Adipocyte (in vitro differentiated cells): Measurements from ENCODE around the gene HAPSTR1.

ENCODE experiments used
- DNase-seq: peaks from one replicate; pipeline ENCODE4 v3.0.0-alpha.2; 2015; ENCODE audit warnings: low read depth
- H3K27me3 ChIP-seq: replicated peaks from 2 replicates; pipeline ENCODE4 v1.7.0; 2013; ENCODE audit warnings: mild to moderate bottlenecking, low read length, moderate library complexity; ENCODE audit not compliant: control insufficient read depth, insufficient read depth
- H3K36me3 ChIP-seq: 2 replicates; pipeline ENCODE4 v1.7.0; 2013; ENCODE audit warnings: low read length, mild to moderate bottlenecking, moderate library complexity; ENCODE audit not compliant: control insufficient read depth, insufficient read depth, severe bottlenecking
- H3K4me1 ChIP-seq: 2 replicates; pipeline ENCODE4 v1.7.0; 2013; ENCODE audit warnings: mild to moderate bottlenecking, low read length, moderate library complexity; ENCODE audit not compliant: control insufficient read depth, insufficient read depth
- H3K4me3 ChIP-seq: 2 replicates; pipeline ENCODE4 v1.7.0; 2013; ENCODE audit warnings: mild to moderate bottlenecking, low read length, moderate library complexity
- H3K9ac ChIP-seq: 2 replicates; pipeline ENCODE4 v1.7.0; 2013; ENCODE audit warnings: mild to moderate bottlenecking, low read length, moderate library complexity
- H3K9me3 ChIP-seq: 2 replicates; pipeline ENCODE4 v1.7.0; 2013; ENCODE audit warnings: mild to moderate bottlenecking, low read length, moderate library complexity; ENCODE audit not compliant: control insufficient read depth

HAPSTR1 gene

GRCh38 chr16:9114112-9114511, 22.7 kb downstream of the HAPSTR1 start:
- H3K4me1 ChIP-seq, result peaks cover 67% of the 10 kb centered on the region
- no peak overlapping the region for H3K4me3 ChIP-seq
- peaks cover 72% of the 10 kb centered on the region for H3K36me3 ChIP-seq
- H3K27me3 ChIP-seq, result no peaks in the 10 kb centered on the region
- H3K9me3 ChIP-seq, result no peaks in the 10 kb centered on the region
- H3K9ac ChIP-seq, result no peak overlapping the region
- no peak for DNase-seq

DNA sequence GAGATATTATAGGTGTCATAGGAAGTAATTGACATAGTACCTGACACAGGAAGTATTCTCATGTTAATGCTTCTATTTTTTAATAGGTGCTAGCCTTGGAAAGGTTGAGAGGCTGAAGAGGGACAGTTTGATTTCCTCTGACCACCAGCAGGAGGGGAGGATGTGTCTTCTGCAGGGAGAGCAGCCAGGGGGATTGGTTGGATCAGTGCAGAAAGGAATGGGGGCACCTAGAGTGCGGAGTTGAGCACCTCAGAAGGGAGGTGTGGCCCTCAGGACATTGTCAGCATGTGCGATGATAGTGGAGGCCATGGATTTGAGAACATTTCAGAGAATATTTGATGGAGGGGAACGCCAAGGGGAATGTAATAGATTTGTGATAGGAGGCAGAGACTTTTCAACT, 23.4 kb downstream of the HAPSTR1 start:
- H3K36me3 ChIP-seq, result peaks cover 67% of the 10 kb centered on the region

GRCh38 chr16:9115277-9115676, 23.8 kb downstream of the HAPSTR1 start:
- Histone ChIP-seq H3K9me3 (no peaks in the 10 kb centered on the region), H3K4me1 (peaks cover 65% of the 10 kb centered on the region), H3K9ac (no peak overlapping the region), H3K4me3 (no peak overlapping the region), H3K36me3 (peaks cover 62% of the 10 kb centered on the region), H3K27me3 (no peaks in the 10 kb centered on the region)
- DNase-seq, result no peak

More for the DNA sequence above, 23.4 kb downstream of the HAPSTR1 start:
- no peak overlapping the region for H3K9ac ChIP-seq
- no peak overlapping the region for H3K4me3 ChIP-seq
- no peaks in the 10 kb centered on the region for H3K9me3 ChIP-seq
- DNase-seq, result no peak
- H3K4me1 ChIP-seq, result peaks cover 65% of the 10 kb centered on the region
- H3K27me3 ChIP-seq, result no peaks in the 10 kb centered on the region

DNA sequence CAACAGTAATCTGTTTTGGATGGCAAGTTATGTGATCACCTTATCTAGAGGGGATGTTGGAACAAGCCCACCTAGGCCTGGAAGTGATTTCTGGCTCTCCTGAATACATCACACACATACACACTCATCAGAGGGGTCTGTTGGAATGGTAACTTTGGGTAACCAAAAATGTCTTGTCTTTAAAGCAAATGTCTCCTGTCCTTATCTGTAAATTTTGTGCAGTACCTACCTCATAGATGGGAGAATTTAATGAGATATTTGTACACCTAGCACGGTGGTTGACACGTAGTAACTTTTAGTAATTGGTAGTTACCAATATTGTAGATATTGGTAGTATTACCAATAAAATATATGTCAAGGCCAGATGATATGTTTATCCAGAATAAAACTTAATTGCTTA, 24.7 kb downstream of the HAPSTR1 start:
- DNase-seq, result no peak
- H3K27me3 ChIP-seq, result no peaks in the 10 kb centered on the region
- no peaks in the 10 kb centered on the region for H3K9me3 ChIP-seq
- H3K36me3 ChIP-seq, result peaks cover 55% of the 10 kb centered on the region
- H3K4me1 ChIP-seq, result peaks cover 58% of the 10 kb centered on the region
- no peak overlapping the region for H3K9ac ChIP-seq
- no peak overlapping the region for H3K4me3 ChIP-seq

- H3K4me3 ChIP-seq, result no peak overlapping the region
- H3K4me1 ChIP-seq, result peaks cover 38% of the 10 kb centered on the region
- H3K9me3 ChIP-seq, result no peaks in the 10 kb centered on the region
- peaks cover 57% of the 10 kb centered on the region for H3K36me3 ChIP-seq
- no peak overlapping the region for H3K9ac ChIP-seq
- H3K27me3 ChIP-seq, result no peaks in the 10 kb centered on the region
- no peak for DNase-seq
Observed at GRCh38 chr16:9118170-9118569, 26.7 kb downstream of the HAPSTR1 start.

DNA sequence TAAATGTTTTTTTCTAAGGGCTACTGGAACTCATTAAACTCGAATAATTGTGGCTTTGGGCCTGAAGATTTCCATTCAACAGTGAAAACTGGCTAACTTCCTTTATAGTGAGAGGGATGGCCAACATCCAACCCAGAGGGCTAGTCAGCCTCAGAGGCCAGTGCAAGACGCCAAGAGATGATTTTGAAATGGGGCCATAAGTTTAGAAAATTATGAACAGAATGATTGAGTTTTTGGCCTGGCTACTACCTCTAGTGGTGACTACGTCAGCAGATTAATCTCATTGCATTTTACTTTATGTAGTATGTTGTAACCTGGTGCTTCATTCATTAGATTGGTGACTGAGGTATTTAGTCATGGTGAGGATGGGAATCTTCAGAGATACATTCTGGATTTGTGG, 28.4 kb downstream of the HAPSTR1 start:
- no peak overlapping the region for H3K9ac ChIP-seq
- DNase-seq, result peak; percentile 76
- peaks cover 68% of the 10 kb centered on the region for H3K36me3 ChIP-seq
- H3K4me3 ChIP-seq, result no peak overlapping the region
- H3K27me3 ChIP-seq, result no peaks in the 10 kb centered on the region
- H3K9me3 ChIP-seq, result no peaks in the 10 kb centered on the region
- peaks cover 31% of the 10 kb centered on the region for H3K4me1 ChIP-seq

DNA sequence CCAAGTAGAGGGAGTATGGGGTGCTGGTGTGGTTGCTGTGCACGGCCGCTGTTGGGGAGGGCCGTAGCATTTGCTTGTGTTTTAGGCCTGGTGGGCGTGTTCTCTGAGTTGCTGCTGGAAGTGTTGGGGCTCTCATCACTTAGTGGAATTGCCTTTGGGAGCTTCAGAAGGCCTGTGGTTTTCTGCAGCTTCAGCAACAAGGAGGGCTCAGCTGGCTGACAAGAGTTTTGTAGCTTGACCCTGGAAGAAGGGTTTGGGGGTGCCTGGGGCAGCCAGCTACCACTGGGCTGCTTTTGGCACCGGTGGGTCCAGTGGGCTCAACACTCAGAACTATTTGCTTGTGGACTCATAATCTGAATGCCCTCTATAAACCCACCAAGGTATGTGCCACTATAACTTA, 30.9 kb downstream of the HAPSTR1 start:
- Histone ChIP-seq H3K36me3 (peaks cover 59% of the 10 kb centered on the region), H3K27me3 (no peaks in the 10 kb centered on the region), H3K4me3 (no peak overlapping the region), H3K9me3 (no peaks in the 10 kb centered on the region), H3K4me1 (peaks cover 30% of the 10 kb centered on the region), H3K9ac (no peak overlapping the region)
- DNase-seq, result no peak

- no peaks in the 10 kb centered on the region for H3K9me3 ChIP-seq
- H3K36me3 ChIP-seq, result peaks cover 52% of the 10 kb centered on the region
- H3K4me1 ChIP-seq, result peaks cover 30% of the 10 kb centered on the region
- no peak overlapping the region for H3K4me3 ChIP-seq
- no peak for DNase-seq
- no peaks in the 10 kb centered on the region for H3K27me3 ChIP-seq
- no peak overlapping the region for H3K9ac ChIP-seq
Observed at GRCh38 chr16:9122969-9123368, 31.5 kb downstream of the HAPSTR1 start.

DNA sequence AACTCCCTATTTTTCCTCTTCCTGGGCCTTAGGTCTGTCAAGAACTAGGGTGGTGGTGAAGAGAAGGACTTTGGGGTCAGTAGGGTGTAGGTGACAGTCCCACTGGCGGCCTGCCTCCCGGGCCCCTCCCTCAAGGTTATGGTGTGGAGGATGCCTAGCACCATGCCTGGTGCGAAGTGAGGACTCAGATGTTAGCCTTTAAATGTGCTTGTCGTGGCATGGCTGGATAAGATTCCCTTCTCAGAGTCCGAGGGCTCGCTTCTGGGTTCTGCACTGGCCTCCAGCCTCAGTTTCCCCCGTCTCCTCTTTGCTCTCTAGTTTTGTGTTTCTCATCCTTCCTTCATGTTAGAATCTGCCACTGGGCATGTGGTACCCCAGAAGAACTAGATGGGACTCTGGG, 32.0 kb downstream of the HAPSTR1 start:
- H3K4me3 ChIP-seq, result no peak overlapping the region
- peaks cover 28% of the 10 kb centered on the region for H3K4me1 ChIP-seq
- no peaks in the 10 kb centered on the region for H3K9me3 ChIP-seq
- DNase-seq, result no peak
- H3K36me3 ChIP-seq, result peaks cover 48% of the 10 kb centered on the region
- H3K9ac ChIP-seq, result no peak overlapping the region
- H3K27me3 ChIP-seq, result no peaks in the 10 kb centered on the region

DNA sequence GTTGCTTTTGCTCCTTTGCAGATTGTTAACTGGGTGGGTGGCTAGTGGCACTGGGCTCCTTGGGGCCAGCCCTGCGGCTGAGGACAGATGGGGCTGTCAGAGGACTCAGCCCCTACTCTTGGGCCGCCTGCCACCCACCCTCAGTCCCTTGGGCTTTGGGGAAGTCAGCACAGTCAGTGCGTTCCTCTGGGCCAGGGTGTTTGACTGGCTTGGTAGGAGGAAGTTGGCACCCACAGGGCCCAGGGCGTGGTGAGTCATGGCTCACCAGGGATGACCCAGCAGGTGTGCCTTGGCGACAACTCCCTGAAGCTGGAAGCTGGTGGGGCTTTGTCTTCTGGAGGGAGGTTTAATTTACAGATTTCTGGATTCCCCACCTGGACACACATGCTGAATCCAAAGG, 32.4 kb downstream of the HAPSTR1 start:
- Histone ChIP-seq H3K9me3 (no peaks in the 10 kb centered on the region), H3K36me3 (peaks cover 43% of the 10 kb centered on the region), H3K9ac (no peak overlapping the region), H3K4me3 (no peak overlapping the region), H3K4me1 (peaks cover 23% of the 10 kb centered on the region), H3K27me3 (no peaks in the 10 kb centered on the region)
- DNase-seq, result no peak

GRCh38 chr16:9124444-9124843, 33.0 kb downstream of the HAPSTR1 start:
- H3K9me3 ChIP-seq, result no peaks in the 10 kb centered on the region
- H3K36me3 ChIP-seq, result peaks cover 39% of the 10 kb centered on the region

GRCh38 chr16:9124908-9125584, 33.6 kb downstream of the HAPSTR1 start:
- Histone ChIP-seq H3K4me3 (no peak overlapping the region), H3K36me3 (peaks cover 39% of the 10 kb centered on the region), H3K9me3 (no peaks in the 10 kb centered on the region), H3K4me1 (peaks cover 14% of the 10 kb centered on the region), H3K9ac (no peak overlapping the region), H3K27me3 (no peaks in the 10 kb centered on the region)
- DNase-seq, result no peak

More at GRCh38 chr16:9124444-9124843, 33.0 kb downstream of the HAPSTR1 start:
- Histone ChIP-seq H3K9ac (no peak overlapping the region), H3K4me1 (peaks cover 18% of the 10 kb centered on the region), H3K4me3 (no peak overlapping the region), H3K27me3 (no peaks in the 10 kb centered on the region)
- DNase-seq, result no peak
